IPS DF 6.9 (cell line): ENCODE data around the gene PSMC3IP.
A peak's percentile ranks its signal among the peaks of the same experiment; 100 is the strongest.

Source experiments
- DNase-seq: peaks from one replicate; pipeline ENCODE4 v3.0.0-alpha.2; 2013; ENCODE audit warnings: low read depth, low spot score
- H3K27ac ChIP-seq: one replicate; pipeline ENCODE4 v1.5.1; 2013; ENCODE audit warnings: low read length, control low read depth
- H3K27me3 ChIP-seq: 2 replicates; pipeline ENCODE4 v1.6.1; 2013; ENCODE audit warnings: mild to moderate bottlenecking, low read length; ENCODE audit not compliant: control insufficient read depth, insufficient read depth
- H3K36me3 ChIP-seq: 2 replicates; pipeline ENCODE4 v1.6.1; 2013; ENCODE audit warnings: low read length; ENCODE audit not compliant: control insufficient read depth, insufficient read depth
- H3K4me1 ChIP-seq: 2 replicates; pipeline ENCODE4 v1.6.1; 2013; ENCODE audit warnings: low read length; ENCODE audit not compliant: control insufficient read depth, insufficient read depth
- H3K4me3 ChIP-seq: 2 replicates; pipeline ENCODE4 v1.5.1; 2013; ENCODE audit warnings: mild to moderate bottlenecking, low read length
- H3K9me3 ChIP-seq: 2 replicates; pipeline ENCODE4 v1.6.1; 2013; ENCODE audit warnings: low read length, inconsistent platforms; ENCODE audit not compliant: control insufficient read depth, insufficient read depth
- WGBS: extraction: QIAGEN DNeasy Blood & Tissue Kit; methylation state at CpG from one replicate; pipeline ENCODE4 v1.1.7; 2013; ENCODE audit warnings: mixed read lengths, missing lambda C conversion rate; ENCODE audit not compliant: insufficient read length, insufficient coverage; 5-methylcytosine and 5-hydroxymethylcytosine counted together

PSMC3IP gene

DNA sequence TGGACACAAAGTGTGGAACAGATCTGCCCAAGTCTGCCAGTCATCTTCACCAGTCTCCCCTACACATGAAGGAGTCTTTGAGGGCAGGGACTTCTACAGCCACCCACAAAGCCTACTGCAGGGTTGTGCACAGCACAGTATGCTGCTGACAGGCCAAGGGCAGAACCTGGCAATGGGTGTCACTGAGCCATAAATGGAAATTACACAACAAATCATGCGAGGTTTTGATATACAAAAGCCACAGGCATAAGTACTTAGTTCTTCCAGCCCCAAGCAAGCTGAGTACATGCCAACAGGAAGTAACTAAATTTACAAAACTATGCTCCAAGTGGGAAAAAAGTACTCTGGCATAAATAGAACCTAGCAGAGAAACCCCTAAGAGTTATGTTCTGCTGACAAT, 7.8 kb upstream of the PSMC3IP start:
- Histone ChIP-seq H3K9me3 (no peaks in the 10 kb centered on the region), H3K4me1 (no peaks in the 10 kb centered on the region), H3K36me3 (peaks cover 18% of the 10 kb centered on the region; the same call in 1 of the 2 replicates), H3K27ac (no peak overlapping the region), H3K27me3 (no peaks in the 10 kb centered on the region), H3K4me3 (no peak overlapping the region)
- no CpG with 5 or more reads among the region's 1 CpG for WGBS
- DNase-seq: no peak

DNA sequence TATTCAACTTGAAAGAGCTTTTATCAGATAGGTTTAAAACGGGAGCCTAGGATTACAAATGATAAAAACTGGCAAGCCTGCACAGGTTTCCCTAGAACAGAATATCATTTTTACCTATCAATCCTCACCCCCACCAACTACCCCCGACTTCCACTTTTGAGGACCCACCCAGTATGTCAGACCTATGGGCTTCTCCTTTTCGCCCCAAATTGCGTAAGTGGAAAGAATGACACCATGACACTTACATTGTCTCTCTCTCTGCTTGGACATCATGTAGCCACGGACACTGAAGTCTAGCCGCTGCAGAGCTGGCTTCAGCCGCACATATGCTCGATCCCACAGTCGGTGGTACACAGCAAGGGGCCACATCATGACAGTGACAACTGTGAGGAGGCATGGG, 7.4 kb upstream of the PSMC3IP start:
- Histone ChIP-seq H3K27me3 (no peaks in the 10 kb centered on the region), H3K9me3 (no peaks in the 10 kb centered on the region), H3K4me1 (no peaks in the 10 kb centered on the region), H3K27ac (no peak overlapping the region), H3K36me3 (peaks cover 18% of the 10 kb centered on the region; the same call in 1 of the 2 replicates), H3K4me3 (no peak overlapping the region)
- DNase-seq: no peak
- no CpG with 5 or more reads among the region's 9 CpGs for WGBS

DNA sequence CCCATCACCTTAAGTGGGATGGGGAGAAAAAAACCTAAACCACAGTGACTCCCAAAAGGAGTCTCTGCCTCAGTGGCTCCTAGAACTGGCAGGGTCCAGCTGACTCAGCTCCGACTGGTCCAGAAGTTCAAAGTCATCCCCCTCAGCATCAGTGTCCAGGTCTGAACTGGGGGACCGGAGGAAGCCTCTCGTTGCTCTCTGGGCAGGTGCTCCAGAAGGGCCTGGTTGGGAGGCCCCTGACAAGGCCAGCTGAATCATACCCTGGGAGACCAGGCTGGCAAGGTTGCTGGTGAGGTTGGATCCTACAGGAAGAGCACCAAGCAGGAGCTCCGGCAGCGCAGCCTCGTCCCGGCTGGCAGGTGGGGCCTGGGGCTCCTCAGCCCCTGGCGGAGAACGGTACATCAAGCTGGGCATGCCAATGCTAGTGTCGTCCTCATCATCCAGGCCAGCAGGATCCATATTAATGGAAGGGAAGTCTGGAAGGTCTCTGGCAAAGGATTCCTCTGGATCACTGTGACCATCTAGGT, 4.3 kb upstream of the PSMC3IP start:
- Histone ChIP-seq H3K9me3 (no peaks in the 10 kb centered on the region), H3K36me3 (peaks cover 18% of the 10 kb centered on the region; the same call in 1 of the 2 replicates), H3K27ac (no peak overlapping the region), H3K4me1 (no peaks in the 10 kb centered on the region), H3K4me3 (no peak overlapping the region), H3K27me3 (no peaks in the 10 kb centered on the region)
- DNase-seq: no peak
- WGBS: no CpG with 5 or more reads among the region's 10 CpGs

DNA sequence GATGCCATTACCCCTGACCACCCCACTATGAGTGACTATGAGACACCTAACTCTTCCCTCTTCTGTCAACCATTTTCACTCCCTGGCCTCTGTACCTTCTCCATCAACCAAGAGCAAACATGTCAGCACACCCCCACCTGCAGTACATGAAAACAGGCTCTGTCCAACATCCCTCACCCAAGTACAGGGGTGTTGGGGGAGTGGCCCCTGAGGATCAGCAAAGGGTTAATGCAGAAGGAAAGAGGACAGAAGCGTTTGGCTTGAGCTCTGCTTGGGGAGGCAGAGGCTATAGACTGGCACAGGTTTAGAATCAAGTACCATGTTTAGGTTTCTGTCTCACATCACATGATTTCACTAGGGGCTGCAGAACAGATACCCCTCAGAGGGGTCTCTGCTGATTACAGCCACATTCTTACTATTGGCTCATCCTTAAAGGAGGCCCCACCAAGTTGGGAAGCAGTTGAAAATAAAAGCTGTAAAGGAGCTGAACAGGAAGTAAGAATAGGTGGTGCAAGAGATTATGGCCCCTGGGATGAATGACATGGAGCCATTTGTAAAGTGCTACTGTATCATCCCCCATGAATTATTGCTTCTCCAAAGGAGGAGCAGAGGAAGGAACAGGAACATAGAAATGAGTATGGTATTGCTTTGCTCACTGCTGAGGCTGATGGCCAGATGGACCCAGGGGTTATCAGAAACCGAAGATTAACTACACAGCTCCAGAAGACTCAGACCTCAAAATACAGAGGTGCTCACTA, 2.4 kb upstream of the PSMC3IP start:
- DNase-seq: no peak
- Histone ChIP-seq H3K9me3 (no peaks in the 10 kb centered on the region), H3K36me3 (peaks cover 18% of the 10 kb centered on the region; the same call in 1 of the 2 replicates), H3K4me1 (no peaks in the 10 kb centered on the region), H3K4me3 (no peak overlapping the region), H3K27ac (no peak overlapping the region), H3K27me3 (no peaks in the 10 kb centered on the region)
- WGBS: no CpG with 5 or more reads among the region's 2 CpGs

DNA sequence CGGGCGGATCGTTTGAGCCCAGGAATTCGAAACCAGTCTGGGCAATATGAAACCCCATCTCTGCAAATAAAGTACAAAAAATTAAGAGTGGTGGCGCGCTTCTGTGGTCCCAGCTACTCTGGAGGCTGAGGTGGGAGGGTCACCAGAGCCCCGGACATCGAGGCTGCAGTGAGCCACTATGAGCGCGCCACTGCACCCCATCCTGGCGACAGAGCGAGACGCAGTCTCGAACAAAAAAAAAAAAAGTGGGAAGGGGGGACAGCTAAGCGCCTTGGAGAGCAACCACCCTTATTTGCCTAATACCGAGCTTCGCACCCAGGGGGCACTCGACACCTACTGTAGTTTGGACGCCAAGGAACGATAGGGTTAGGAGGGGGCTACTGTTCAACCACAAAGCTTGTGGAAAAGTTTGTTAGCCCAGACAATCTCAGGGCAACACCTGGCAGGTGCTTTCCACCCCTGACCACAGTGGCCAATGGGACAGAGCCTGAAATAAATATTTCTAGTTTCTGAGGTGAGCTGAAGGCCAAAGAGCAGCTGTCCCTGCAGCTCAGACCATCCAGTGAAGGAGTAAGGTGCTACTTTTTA, 847 bp upstream of the PSMC3IP start:
- H3K36me3 ChIP-seq: peaks cover 19% of the 10 kb centered on the region
- H3K27ac ChIP-seq: no peak overlapping the region
- no peaks in the 10 kb centered on the region for H3K9me3 ChIP-seq
- H3K4me1 ChIP-seq: no peaks in the 10 kb centered on the region
- DNase-seq: peak; percentile 71
- peak overlapping the region; percentile 93; the same call in 1 of the 2 replicates for H3K4me3 ChIP-seq
- H3K27me3 ChIP-seq: no peaks in the 10 kb centered on the region
- WGBS: no CpG with 5 or more reads among the region's 20 CpGs

DNA sequence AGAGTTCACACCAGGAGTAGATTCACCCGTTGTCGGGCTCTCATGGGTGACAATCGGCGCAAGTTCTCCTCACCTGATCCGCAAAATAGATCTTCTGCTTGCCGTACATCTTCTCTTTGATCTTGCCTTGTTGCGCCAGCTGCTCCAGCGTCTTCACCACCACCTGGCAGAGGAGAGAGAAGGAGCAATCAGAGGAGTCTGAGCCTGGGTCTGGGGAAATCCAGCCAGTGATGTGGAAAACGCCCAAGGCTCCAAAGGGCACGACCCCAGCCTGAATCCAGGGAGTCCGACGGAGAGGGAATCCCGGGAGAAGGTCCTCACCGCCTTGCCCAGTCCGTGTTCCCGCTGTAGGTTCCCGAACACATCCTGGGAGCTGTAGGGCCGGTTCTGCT, 393 bp downstream of the PSMC3IP start:
- no peak for DNase-seq
- no CpG with 5 or more reads among the region's 18 CpGs for WGBS
- peaks cover 19% of the 10 kb centered on the region for H3K36me3 ChIP-seq

DNA sequence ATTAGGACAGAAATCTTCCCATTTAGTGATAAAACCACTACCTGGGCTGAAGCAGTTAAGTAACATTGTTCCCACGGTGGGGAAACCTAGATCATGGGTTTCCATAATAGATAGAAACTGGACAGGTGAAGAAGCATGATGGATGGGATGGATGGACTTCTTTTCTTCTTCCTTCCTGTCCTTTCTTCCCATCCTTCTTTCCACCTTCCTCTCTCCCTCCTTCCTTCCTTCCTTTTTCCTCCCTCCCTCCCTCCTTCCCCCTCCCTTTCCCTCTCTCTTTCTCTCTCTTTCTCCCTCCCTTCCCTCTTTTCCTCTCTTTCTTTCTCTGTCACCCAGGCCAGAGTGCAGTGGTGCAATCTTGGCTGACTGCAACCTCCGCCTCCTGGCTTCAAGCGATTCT, 3.1 kb downstream of the PSMC3IP start:
- Histone ChIP-seq H3K4me1 (no peaks in the 10 kb centered on the region), H3K27ac (no peak overlapping the region), H3K9me3 (no peaks in the 10 kb centered on the region), H3K27me3 (no peaks in the 10 kb centered on the region), H3K36me3 (peaks cover 31% of the 10 kb centered on the region), H3K4me3 (no peak overlapping the region)
- no CpG with 5 or more reads among the region's 3 CpGs for WGBS
- DNase-seq: no peak

More for the DNA sequence above, 393 bp downstream of the PSMC3IP start:
- no peaks in the 10 kb centered on the region for H3K27me3 ChIP-seq
- H3K9me3 ChIP-seq: no peaks in the 10 kb centered on the region
- H3K4me1 ChIP-seq: no peaks in the 10 kb centered on the region
- peak overlapping the region; percentile 93 for H3K4me3 ChIP-seq
- H3K27ac ChIP-seq: no peak overlapping the region

DNA sequence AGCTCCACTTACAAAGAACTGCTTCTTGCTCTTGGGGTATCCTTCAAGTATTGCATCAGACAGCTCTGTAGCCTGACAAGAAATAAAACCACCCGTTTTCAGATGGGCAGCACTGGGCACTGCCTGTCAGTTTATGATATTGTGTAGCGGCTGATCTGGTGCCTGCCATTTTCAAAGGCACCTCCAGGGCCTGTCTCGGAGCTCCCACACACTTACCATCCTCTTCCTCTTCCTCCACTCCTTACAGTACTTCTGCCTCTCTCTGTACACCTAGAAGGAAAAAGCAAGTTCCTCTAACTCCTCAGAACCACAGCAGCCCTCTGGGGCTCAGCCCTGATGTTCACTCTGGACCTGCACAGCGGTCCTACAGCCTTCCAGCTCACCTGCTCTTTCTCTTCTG, 4.4 kb downstream of the PSMC3IP start:
- H3K27me3 ChIP-seq: no peaks in the 10 kb centered on the region
- H3K36me3 ChIP-seq: peaks cover 40% of the 10 kb centered on the region
- H3K4me1 ChIP-seq: no peaks in the 10 kb centered on the region
- no CpG with 5 or more reads among the region's 4 CpGs for WGBS
- H3K4me3 ChIP-seq: no peak overlapping the region
- no peak overlapping the region for H3K27ac ChIP-seq
- no peak for DNase-seq
- no peaks in the 10 kb centered on the region for H3K9me3 ChIP-seq

DNA sequence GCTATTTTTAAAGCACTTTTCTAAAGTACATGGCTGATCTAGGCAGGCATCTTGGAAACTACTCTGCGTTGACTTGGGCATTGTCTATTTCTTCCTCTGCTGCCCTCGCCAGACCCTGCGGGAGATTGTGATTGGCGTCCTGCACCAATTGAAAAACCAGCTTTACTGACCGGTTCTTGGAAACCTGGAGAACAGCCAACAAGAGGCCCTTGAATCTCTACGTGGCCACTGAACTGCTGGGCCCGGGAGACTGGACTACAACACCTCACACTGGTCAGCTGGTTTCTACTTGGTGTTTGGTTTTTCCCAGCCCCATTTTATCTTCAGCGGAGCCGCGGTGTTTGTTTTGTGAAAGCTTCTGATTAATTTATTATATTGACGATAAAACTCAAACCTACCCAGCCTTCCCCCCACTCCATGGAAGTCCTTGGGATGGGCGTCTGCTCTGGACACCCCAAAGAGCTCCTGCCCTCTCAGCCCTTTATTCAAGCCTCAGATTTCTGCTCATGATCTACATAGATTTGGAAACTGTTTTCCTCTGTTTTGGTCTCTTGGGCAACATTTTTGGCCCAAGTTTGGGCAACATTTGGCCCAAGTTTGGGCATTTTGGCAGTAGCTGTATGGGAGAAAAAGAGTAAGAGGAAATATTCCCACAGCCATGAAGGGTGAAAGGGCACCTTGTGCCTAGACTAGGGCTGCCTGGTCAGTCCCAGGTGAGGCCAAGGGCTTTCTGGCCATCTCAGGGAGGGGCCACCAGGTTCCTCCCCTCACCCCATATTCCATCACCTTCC, 5.9 kb downstream of the PSMC3IP start:
- no CpG with 5 or more reads among the region's 12 CpGs for WGBS

DNA sequence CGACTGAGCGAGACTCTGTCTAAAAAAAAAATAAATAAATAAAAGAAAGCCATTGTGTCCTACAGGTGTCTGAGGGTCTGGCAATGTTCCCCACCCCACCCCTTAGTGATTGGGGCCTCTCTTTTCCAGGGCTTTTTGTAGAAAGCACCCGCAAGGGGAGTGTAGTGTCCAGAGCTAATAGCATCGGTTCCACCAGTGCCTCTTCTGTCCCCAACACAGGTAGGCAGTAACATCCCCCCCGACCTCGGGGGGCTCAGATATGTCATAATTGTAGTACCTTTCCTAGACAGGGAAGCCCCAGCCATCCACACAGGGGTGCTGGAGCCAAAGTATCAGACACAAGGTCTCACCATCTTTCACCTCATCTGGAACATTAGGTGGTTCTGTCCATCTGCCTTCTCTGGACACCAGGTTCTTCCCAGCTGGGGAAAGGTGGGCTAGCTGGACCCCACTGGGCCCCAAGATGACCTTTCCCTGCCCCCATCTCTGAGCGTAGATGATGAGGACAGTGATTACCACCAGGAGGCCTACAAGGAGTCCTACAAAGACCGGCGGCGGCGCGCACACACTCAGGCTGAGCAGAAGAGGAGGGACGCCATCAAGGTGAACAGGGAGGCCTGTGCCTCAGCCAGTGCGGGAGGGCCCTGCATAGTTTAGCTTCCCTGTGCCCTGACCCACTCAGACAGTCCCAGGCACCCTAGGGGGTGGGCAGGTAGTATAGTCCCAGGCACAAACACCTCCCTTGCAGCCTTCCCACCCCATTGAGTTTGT, 9.0 kb downstream of the PSMC3IP start:
- peaks cover 45% of the 10 kb centered on the region for H3K36me3 ChIP-seq
- no CpG with 5 or more reads among the region's 14 CpGs for WGBS

More for the DNA sequence above, 5.9 kb downstream of the PSMC3IP start:
- Histone ChIP-seq H3K36me3 (peaks cover 40% of the 10 kb centered on the region), H3K27ac (no peak overlapping the region), H3K4me3 (no peak overlapping the region), H3K27me3 (no peaks in the 10 kb centered on the region), H3K9me3 (no peaks in the 10 kb centered on the region), H3K4me1 (no peaks in the 10 kb centered on the region)
- DNase-seq: no peak

More for the DNA sequence above, 9.0 kb downstream of the PSMC3IP start:
- Histone ChIP-seq H3K4me3 (no peak overlapping the region), H3K4me1 (no peaks in the 10 kb centered on the region), H3K9me3 (no peaks in the 10 kb centered on the region), H3K27me3 (no peaks in the 10 kb centered on the region), H3K27ac (no peak overlapping the region)
- DNase-seq: no peak
